Activated T-helper 2 cell treated with anti-CD3 and anti-CD28 coated beads, Interferon-gamma antibody, Interleukin-2, Interleukin-4, amounts not matched to agents 10 μg/mL and 5 μg/mL and 100 μg/mL, durations not matched to agents 14 hours and 24 hours and 36 hours (primary cell): ENCODE data around the gene PPM1F. TPM values are rescaled to one million over a fixed set of nuclear protein-coding genes. Genes with fewer than 3 reads are reported as not detected.

Source experiments
- DNase-seq: peaks from one replicate; pipeline ENCODE4 v3.0.0; 2021; ENCODE audit warnings: low spot score
- H3K27ac Mint-ChIP-seq: one replicate; pipeline ENCODE4 v1.8.0; 2021; ENCODE audit warnings: mixed read lengths
- H3K27me3 Mint-ChIP-seq: one replicate; pipeline ENCODE4 v1.8.0; 2021; ENCODE audit warnings: low read depth, mixed read lengths
- H3K36me3 Mint-ChIP-seq: one replicate; pipeline ENCODE4 v1.8.0; 2021; ENCODE audit warnings: low read depth, mixed read lengths
- H3K4me1 Mint-ChIP-seq: one replicate; pipeline ENCODE4 v1.8.0; 2021; ENCODE audit warnings: low read depth, mixed read lengths
- H3K4me3 Mint-ChIP-seq: one replicate; pipeline ENCODE4 v1.8.0; 2021; ENCODE audit warnings: low read depth, mild to moderate bottlenecking, moderate library complexity, mixed read lengths
- H3K9me3 Mint-ChIP-seq: one replicate; pipeline ENCODE4 v1.8.0; 2021; ENCODE audit warnings: mixed read lengths
- intact Hi-C: fragments of 100-400 bp; cut with micrococcal nuclease; formaldehyde crosslinking; loops from one replicate; pipeline ENCODE4 v1.15.1; 2023
- total RNA-seq: library from RNA; stranded (reverse); gene quantifications from 2 replicates; pipeline ENCODE4 v1.2.3, GENCODE V29; 2022

Gene PPM1F
- total RNA-seq, 1 donor from 2014 or later: 26.4 TPM

DNA sequence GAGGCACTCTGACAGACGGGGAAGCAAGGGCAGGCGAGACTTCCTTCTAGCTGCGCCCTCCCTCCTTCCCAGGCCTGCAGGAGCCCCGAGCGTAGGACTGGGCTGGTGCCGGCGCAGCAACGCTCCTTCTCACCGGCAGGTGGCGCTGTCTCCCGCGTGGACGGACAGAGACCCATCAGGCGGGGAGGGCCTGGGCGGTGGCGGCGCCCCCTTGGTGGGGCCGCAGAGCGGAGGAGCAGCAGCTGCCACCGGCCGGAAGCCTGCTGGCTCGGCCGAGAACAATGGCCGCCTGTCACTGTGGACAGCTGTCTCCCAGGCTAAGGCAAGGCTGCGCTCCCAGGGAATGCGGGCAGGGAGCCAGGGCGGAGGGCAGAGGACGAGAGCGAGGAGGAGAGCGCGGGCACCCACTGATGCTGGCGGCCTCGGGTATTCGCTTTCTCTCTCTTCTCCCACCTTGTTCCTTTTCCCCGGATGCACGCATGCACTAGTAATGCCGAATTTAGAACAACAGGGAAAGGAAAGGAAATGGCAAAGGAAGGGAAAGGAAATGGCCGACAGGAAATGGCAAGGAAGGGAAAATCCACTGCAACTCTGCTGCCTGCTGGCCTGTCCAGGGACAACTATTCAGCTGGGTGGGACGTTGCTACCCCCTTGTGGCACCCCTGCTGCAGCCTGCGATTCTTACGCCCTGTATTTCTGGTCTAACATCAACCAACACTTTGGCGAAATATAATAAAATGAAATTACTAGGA is 14.4 kb downstream of the PPM1F start:
- Mint-ChIP-seq H3K36me3 (peaks cover 9% of the 10 kb centered on the region), H3K4me3 (peak overlapping the region; percentile 78), H3K27me3 (no peaks in the 10 kb centered on the region), H3K9me3 (no peaks in the 10 kb centered on the region), H3K4me1 (peaks cover 38% of the 10 kb centered on the region), H3K27ac (peak overlapping the region; percentile 70)
- DNase-seq: peak; percentile 86
- intact Hi-C loops: loop anchor here (2.0 kb wide), 2 partner anchors 15 to 225 kb away; partner anchors contain the start of gene PPM1F

DNA sequence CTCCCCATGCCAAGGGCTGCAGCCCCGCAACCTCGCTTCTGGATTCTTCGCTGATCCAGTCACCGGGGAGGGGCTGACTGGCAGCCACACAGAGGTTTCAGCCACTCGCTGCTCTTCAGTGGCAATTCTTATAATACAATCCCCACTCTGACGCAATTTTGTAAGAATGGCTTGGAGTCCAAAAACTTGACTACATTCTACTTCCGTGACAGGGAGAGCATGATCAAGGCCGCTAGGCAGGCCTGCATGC is 14.9 kb downstream of the PPM1F start:
- no peak overlapping the region for H3K27ac Mint-ChIP-seq
- peak overlapping the region; percentile 78 for H3K4me3 Mint-ChIP-seq
- DNase-seq: no peak
- no peaks in the 10 kb centered on the region for H3K9me3 Mint-ChIP-seq
- H3K27me3 Mint-ChIP-seq: no peaks in the 10 kb centered on the region
- H3K4me1 Mint-ChIP-seq: peaks cover 35% of the 10 kb centered on the region
- H3K36me3 Mint-ChIP-seq: peaks cover 9% of the 10 kb centered on the region
- intact Hi-C loops: loop anchor here (2.0 kb wide), 2 partner anchors 15 to 225 kb away; partner anchors contain the start of gene PPM1F

DNA sequence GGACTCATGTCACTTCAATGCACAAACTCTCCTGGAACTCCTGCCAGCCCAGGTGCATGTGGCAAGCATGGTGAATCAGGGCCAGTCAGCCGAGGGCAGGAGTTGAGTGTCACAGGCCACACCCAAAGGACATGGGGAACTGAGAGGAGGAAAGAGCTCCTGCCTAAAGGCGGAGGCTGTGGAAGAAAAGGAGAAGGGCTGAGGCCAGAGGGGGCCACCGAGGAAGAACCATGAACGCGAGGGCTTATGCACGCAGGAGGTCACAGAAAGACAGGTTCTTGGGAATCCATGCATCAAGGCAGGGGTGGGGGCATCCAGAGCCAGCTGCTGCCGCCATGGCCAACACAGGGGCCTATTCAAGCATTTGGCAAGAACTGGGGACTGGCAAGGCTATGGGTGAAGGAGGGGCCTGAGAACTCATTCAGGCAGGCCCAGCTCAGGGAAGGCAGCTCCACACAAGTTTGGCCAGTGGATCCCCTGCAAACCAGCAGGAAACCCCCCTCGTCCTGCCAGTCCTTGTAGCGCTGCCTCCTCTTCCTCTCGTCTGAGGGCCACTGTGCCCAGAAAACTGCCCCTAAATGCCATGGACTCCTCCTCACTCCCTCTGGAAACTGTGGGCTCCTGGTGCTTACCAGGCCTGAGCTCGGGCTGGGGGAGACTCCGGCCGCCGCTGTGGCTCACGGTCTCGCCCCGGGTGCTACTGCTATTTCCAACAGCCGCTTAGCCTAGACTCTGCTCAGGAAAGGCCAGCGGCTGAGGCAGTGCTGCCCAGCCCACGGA is 15.4 kb downstream of the PPM1F start:
- DNase-seq: no peak
- Mint-ChIP-seq H3K4me3 (no peak overlapping the region), H3K36me3 (peaks cover 9% of the 10 kb centered on the region), H3K27ac (no peak overlapping the region), H3K9me3 (no peaks in the 10 kb centered on the region), H3K27me3 (no peaks in the 10 kb centered on the region), H3K4me1 (peaks cover 30% of the 10 kb centered on the region)
- intact Hi-C loops: no loop called here

DNA sequence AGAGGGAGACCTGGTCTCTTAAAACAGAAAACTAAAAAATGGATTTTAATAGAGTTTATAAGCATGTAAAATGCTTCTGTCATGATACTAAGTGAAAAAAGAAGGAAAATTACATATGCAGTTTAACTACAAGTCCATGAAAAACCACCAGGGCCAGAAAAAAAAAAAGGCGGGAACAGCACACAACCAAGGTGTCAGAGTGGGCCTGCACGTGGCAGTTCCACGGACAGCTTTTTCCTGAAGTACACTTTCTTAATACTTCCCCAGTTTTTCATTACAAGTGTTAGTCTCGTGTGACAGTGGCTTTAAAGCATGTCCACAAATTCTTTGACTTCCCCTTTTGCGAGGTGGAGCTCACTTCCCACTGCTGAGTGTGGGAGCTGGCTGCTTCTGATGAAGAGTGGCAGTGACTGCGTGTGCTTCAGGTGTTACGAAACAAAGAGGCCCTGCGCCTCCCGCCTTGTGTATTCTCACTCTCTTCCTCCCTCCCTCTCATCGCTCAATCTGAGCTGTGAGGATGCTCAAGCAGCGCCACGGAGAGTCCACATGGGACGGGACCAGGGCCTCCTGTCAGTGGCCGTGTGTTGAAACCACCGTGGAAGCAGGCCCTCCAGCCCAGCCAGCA is 16.4 kb downstream of the PPM1F start:
- Mint-ChIP-seq H3K4me3 (no peak overlapping the region), H3K9me3 (no peaks in the 10 kb centered on the region), H3K36me3 (peaks cover 9% of the 10 kb centered on the region), H3K4me1 (peaks cover 23% of the 10 kb centered on the region), H3K27me3 (no peaks in the 10 kb centered on the region), H3K27ac (no peak overlapping the region)
- no peak for DNase-seq
- intact Hi-C loops: no loop called here

DNA sequence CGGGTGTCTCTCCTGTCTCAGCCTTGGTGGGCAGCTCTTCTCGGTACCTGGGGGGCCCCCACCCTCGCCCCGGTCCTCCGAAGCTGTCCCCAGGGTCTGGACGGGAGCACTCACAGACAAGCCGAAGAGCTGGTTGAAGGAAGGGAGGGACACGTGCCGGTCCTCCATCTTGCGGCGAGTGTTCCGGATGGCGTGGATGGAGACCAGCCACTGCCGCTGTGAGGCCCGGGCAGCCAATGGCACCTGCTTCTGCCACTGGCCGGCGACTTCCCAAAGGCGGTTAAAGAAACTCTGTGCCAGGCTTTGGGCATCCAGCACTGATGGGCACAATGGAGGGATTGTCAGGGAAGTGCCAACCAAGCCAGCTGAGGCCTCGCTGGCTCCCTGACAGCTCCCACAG is 18.7 kb downstream of the PPM1F start:
- no peak for DNase-seq
- H3K27ac Mint-ChIP-seq: no peak overlapping the region
- intact Hi-C loops: no loop called here
- H3K4me3 Mint-ChIP-seq: no peak overlapping the region
- H3K9me3 Mint-ChIP-seq: no peaks in the 10 kb centered on the region
- peaks cover 10% of the 10 kb centered on the region for H3K36me3 Mint-ChIP-seq
- H3K27me3 Mint-ChIP-seq: no peaks in the 10 kb centered on the region
- H3K4me1 Mint-ChIP-seq: peaks cover 8% of the 10 kb centered on the region

DNA sequence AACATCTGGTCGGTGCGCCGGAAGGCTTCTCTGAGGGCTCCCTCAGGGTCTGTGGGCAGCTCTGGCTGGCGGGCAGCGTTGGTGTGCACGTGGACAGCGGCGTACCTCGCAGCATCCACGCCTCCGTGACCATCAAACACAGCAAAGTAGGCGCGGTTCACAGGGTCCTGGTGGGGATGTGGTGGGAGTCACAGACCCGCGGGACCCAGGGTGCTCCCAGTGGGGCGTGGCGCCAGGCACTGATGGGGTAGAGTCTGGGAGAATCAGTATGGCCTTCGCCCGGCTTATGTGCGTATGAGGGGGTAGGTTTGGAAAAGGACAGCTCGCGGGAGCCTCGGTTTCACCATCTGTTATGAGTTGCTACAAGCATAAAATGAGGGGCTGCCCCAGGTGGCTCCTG is 19.2 kb downstream of the PPM1F start:
- no peaks in the 10 kb centered on the region for H3K9me3 Mint-ChIP-seq
- H3K36me3 Mint-ChIP-seq: peaks cover 10% of the 10 kb centered on the region
- H3K4me3 Mint-ChIP-seq: no peak overlapping the region
- no peaks in the 10 kb centered on the region for H3K27me3 Mint-ChIP-seq
- H3K4me1 Mint-ChIP-seq: peaks cover 4% of the 10 kb centered on the region
- intact Hi-C loops: no loop called here
- no peak overlapping the region for H3K27ac Mint-ChIP-seq
- DNase-seq: no peak

DNA sequence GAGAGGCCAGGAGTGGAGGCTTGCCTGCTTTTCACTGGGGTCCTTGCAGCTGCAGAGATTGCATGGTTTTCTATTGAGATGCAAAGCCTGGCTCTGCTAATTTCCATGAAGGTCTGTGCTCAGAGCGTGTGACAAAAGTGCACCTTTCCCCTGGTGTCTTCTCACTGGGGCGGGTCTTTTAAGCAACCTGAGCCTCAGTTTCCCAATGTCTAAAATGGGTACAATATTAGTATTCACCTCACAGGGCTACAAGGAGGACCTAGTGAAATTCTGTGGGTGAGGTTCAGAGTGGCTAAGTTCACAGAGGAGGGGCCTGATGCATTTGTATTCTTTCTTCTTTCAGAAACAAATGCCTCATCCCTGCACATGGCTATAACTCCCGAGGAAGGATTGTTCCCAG is 20.3 kb downstream of the PPM1F start:
- H3K36me3 Mint-ChIP-seq: peaks cover 10% of the 10 kb centered on the region
- no peaks in the 10 kb centered on the region for H3K4me1 Mint-ChIP-seq
- H3K9me3 Mint-ChIP-seq: no peaks in the 10 kb centered on the region
- no peak overlapping the region for H3K27ac Mint-ChIP-seq
- H3K27me3 Mint-ChIP-seq: no peaks in the 10 kb centered on the region
- DNase-seq: no peak
- intact Hi-C loops: no loop called here
- H3K4me3 Mint-ChIP-seq: no peak overlapping the region

DNA sequence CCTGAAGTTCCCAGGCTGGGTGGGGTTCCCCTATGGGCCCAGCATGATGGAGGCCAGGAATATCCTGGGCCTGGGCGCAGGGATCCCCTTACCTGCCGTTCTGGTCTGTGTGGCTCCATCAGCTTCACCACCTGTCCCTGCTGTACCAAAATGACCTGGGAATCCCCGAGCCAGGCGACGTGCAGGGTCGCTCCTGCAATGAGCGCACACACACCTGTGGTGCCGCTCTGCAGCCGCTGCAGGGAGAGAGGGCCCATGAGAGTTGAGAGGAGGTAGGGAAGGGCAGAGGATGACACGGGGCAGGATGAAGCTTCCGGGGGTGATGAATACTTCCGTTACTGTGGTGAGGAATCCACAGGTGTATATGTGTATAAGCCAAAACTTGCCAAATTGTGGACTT is 21.6 kb downstream of the PPM1F start:
- DNase-seq: no peak
- intact Hi-C loops: no loop called here
- no peak overlapping the region for H3K4me3 Mint-ChIP-seq
- H3K27me3 Mint-ChIP-seq: no peaks in the 10 kb centered on the region
- H3K9me3 Mint-ChIP-seq: no peaks in the 10 kb centered on the region
- H3K4me1 Mint-ChIP-seq: no peaks in the 10 kb centered on the region
- H3K36me3 Mint-ChIP-seq: peaks cover 5% of the 10 kb centered on the region
- H3K27ac Mint-ChIP-seq: no peak overlapping the region

DNA sequence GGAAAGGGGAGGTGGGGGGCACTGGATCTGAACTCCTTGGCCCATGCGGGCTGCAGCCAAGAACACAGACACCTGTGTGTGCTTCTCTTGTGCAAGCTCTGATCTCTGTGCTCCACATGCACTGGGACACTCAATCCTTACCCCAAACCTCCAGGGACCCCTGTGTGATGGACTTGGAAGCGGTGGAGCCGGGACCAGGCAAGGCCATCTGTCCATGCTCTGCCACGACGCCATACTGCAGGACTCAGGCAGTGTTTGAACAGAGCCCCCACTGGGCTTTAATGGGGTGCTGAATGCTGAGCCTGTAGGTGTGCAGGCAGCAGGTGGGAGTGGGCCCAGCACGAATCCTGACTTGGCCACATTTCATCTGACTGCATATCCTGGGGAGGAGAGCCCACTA is 23.4 kb downstream of the PPM1F start:
- no peaks in the 10 kb centered on the region for H3K4me1 Mint-ChIP-seq
- H3K4me3 Mint-ChIP-seq: no peak overlapping the region
- no peaks in the 10 kb centered on the region for H3K27me3 Mint-ChIP-seq
- intact Hi-C loops: no loop called here
- no peak for DNase-seq
- H3K27ac Mint-ChIP-seq: no peak overlapping the region
- H3K36me3 Mint-ChIP-seq: peaks cover 5% of the 10 kb centered on the region
- no peaks in the 10 kb centered on the region for H3K9me3 Mint-ChIP-seq

DNA sequence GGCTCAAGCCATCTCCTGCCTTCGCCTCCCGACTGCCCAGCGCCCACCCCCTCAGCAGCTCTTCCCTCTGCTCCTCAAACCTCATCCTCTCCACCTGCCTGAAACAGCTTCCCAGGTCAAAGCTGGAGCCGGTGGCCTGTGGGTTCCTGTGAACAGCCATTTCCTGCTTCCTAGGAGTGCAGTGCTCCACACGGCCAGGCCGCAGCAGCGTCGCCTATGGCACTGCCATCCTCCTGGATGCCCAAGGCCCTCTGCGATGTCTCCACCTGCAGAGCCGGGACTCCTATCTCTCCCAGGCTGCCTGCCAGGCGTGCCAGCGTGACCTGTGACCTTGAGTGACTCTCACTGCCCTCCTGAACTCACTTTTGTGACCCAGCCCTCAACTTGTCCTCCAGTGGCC is 24.6 kb downstream of the PPM1F start:
- no peaks in the 10 kb centered on the region for H3K9me3 Mint-ChIP-seq
- no peak overlapping the region for H3K4me3 Mint-ChIP-seq
- H3K4me1 Mint-ChIP-seq: no peaks in the 10 kb centered on the region
- intact Hi-C loops: no loop called here
- H3K36me3 Mint-ChIP-seq: peaks cover 5% of the 10 kb centered on the region
- DNase-seq: no peak
- no peak overlapping the region for H3K27ac Mint-ChIP-seq
- no peaks in the 10 kb centered on the region for H3K27me3 Mint-ChIP-seq

DNA sequence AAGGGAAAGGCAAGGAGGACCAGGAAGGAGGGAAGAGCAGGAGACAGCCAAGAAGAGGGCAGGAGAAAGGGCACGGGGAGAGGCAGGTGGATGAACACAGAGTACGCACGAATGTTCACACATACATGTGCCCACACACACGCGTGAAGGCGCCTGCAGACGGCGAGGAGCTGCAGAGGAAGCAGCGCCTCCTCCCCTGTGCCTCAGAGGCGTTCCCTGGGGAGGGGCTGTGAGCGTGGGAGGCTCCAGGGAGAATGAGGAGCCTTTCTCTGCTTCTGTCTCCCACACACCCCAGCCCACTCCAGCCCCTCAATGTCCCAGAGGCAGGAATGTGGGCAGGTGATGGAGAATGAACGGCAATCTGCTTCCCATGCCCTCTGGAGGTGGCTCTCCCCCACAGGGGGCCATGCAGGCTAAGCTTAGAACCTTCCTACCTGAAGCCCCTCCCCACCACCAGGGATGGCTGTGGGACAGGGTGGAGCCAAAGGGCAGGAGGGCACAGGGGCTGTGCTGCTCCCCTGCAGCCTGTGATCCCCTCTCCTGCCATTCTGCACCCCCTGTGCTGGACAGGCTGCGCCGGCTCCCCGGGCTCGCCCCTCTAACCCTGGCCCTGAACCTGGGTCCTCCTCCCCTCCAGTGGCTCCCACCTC is 25.3 kb downstream of the PPM1F start:
- H3K9me3 Mint-ChIP-seq: no peaks in the 10 kb centered on the region

DNA sequence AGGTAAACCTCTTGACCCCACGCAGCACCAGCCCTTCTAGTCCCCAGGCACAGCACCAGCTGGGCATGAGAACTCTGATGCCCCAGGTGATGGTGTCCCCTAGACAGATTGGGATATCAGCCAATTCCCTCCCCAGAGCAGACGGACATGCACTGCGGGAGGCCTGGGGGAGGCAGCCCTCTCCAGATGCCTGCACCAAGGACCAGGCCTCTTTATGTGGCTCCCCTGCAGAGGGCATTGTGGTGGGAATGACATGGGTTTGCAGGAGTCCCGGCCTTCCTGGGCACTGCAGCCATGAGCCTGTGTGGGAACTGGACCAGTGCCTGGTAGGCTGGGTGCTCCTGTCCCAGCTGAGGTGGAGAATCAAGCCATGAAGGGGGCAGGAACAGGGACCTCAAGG is 25.9 kb downstream of the PPM1F start:
- Mint-ChIP-seq H3K27ac (no peak overlapping the region), H3K36me3 (peaks cover 5% of the 10 kb centered on the region), H3K4me3 (no peak overlapping the region), H3K27me3 (no peaks in the 10 kb centered on the region), H3K4me1 (no peaks in the 10 kb centered on the region), H3K9me3 (no peaks in the 10 kb centered on the region)
- DNase-seq: no peak
- intact Hi-C loops: no loop called here

More for the DNA sequence above, 25.3 kb downstream of the PPM1F start:
- DNase-seq: no peak
- no peak overlapping the region for H3K27ac Mint-ChIP-seq
- H3K36me3 Mint-ChIP-seq: peaks cover 5% of the 10 kb centered on the region
- no peaks in the 10 kb centered on the region for H3K27me3 Mint-ChIP-seq
- intact Hi-C loops: no loop called here
- no peak overlapping the region for H3K4me3 Mint-ChIP-seq
- H3K4me1 Mint-ChIP-seq: no peaks in the 10 kb centered on the region

DNA sequence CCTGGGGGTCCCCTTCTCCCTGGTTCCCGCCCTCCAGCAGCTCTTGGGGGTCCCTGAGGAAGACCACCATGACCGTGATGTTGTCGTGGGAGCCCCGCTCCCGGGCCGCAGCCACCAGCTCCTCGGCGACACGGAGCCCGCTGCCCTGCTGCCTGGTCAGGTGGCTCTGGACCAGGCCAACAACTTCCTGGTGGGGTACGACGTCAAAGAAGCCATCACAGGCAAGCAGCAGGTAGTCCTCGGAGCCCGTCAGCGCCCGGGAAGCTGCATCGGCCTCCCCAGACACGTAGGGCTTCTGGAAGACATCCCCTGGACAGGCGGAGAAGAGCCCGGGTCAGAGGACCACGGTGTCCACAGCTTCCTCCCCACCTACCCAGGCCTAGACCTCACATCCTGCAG is 29.5 kb downstream of the PPM1F start:
- no peaks in the 10 kb centered on the region for H3K27me3 Mint-ChIP-seq
- no peak overlapping the region for H3K4me3 Mint-ChIP-seq
- H3K36me3 Mint-ChIP-seq: no peaks in the 10 kb centered on the region
- DNase-seq: no peak
- H3K27ac Mint-ChIP-seq: no peak overlapping the region
- no peaks in the 10 kb centered on the region for H3K4me1 Mint-ChIP-seq
- no peaks in the 10 kb centered on the region for H3K9me3 Mint-ChIP-seq
- intact Hi-C loops: no loop called here
